Measurements from ENCODE around the gene ZBTB9. TPM values are rescaled to one million over a fixed set of nuclear protein-coding genes. Genes with fewer than 3 reads are reported as not detected.
A peak's percentile ranks its signal among the peaks of the same experiment; 100 is the strongest.

Gene ZBTB9
- total RNA-seq, 1 donor from 2014 or later = 4.5 TPM

DNA sequence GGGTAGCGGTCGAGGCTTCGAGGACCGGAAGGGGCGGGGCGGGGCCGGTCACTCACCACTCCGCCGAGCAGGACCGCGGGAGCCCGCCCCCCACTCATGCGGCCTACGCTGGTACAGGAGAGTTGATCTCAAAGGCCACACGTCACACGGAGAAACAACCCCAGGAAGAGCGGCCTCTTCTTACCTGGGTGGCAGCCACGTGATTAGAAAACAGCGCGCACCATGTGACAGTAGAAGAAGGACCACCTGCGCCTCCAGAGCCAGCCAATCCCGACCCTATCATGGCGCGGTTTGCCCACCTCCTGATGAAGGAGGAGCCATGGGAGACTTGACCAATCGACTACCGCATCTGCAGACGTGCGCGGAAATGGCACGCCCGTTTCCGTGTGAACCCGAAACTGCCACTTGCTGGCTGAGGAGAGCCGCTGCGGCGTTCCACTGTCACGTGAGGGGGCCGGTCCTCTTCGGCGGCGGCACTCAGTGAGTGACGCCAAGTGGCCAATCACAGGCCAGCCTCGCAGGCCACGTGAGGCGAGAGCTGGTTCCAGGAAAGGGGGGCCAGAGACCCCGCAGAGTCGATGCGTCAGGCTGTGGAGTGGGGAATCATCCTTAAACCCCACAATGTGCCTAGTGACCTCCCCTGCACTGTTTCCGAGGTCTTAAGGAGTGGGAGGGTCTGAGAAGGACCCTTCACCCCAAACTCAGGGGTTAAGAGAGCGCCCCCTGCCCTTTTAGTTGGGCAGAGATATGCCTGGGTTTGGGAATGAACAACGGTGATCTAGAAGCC lies 36.3 kb upstream of the ZBTB9 start, which contains the start of gene CUTA:
CUTA (minus strand) TSS at position 205 of the 787 bp plus-strand sequence; CDS start at position 98, 107 bp downstream.
- peak; percentile 100 for DNase-seq (ENCODE audit: low spot score)
- intact Hi-C loops (cut with DNase I) = loop anchor here (1.0 to 10.0 kb wide), 2 partner anchors 8 to 277 kb away; no protein-coding TSS in a partner anchor

DNA sequence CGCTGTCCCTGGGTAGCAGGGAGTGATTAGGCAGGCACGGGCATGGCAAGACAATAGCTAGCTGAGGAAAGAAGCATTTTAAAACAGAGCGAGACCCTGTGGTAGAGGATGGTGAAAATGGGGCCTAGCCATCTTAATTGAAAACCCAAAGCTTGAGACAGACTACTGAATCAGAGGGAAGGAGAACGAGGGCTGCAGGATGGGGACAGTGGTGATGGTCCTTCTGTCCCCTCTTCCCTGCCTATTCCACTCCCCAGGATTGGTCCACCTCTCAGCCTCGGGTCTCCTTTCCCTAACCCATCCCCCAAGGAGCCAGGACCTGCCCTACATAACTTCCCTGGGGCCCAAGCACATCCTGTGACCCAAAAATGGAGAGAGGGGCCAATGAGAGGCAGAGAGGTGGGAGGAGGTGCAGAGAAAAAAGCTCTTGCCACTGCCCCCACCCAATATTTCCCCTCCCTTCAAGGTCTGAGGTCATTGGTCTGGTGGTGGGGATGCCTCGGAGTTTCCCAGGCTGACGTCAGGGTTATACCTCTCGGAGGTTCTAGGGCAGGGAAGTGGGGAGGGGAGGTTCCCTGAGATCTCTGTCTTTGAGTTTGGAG lies 35.6 kb upstream of the ZBTB9 start:
- intact Hi-C loops (cut with DNase I) = loop anchor here (1.0 to 10.0 kb wide), 2 partner anchors 8 to 276 kb away; no protein-coding TSS in a partner anchor
- no peak for DNase-seq (ENCODE audit: low spot score)

DNA sequence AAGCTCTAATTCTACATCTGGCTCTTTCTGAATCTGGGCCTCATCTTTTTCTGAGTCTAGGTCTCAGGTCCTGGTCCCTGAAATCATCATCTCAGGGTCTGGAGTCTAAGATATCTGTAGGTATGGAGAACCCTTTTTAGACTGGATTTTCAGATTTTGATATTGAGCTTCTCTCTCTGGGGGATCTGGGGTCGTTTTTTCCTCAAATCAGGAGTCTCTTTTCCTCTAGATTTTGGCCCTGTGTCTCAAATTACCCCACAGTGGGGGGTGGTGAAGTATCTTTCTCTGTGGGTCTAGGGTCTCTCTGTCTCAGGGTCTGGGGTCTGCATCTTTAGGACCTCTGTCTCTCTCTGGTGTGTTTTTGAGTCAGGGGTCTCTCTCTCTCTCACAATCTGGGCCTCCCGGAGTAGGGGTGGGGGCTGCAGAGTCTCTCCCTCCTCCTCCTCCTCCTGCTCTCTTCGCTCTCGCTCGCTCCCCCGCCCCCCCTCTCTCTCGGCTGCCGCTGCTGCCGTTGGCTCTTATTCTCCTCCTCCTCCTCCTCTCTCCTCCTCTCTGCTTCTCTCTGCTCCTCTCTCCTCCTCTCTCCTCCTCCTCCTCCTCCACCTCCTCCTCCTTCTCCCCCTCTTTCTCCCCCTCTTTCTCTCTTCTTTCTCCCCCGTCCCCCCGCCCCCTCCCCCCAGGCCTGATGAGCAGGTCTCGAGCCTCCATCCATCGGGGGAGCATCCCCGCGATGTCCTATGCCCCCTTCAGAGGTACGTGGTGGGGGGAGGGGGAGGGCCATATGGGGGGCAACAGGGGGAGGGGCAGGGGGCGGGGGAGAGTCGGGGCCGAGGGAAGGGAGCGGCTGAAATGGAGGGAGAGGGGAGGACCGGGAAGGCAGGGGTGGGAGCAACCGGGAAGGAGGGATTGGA lies 34.5 kb upstream of the ZBTB9 start, which contains the start of gene SYNGAP1:
SYNGAP1 (plus strand) TSS at position 486 of the 911 bp plus-strand sequence; CDS start at position 686, 200 bp downstream.
- no peak for DNase-seq (ENCODE audit: low spot score)

DNA sequence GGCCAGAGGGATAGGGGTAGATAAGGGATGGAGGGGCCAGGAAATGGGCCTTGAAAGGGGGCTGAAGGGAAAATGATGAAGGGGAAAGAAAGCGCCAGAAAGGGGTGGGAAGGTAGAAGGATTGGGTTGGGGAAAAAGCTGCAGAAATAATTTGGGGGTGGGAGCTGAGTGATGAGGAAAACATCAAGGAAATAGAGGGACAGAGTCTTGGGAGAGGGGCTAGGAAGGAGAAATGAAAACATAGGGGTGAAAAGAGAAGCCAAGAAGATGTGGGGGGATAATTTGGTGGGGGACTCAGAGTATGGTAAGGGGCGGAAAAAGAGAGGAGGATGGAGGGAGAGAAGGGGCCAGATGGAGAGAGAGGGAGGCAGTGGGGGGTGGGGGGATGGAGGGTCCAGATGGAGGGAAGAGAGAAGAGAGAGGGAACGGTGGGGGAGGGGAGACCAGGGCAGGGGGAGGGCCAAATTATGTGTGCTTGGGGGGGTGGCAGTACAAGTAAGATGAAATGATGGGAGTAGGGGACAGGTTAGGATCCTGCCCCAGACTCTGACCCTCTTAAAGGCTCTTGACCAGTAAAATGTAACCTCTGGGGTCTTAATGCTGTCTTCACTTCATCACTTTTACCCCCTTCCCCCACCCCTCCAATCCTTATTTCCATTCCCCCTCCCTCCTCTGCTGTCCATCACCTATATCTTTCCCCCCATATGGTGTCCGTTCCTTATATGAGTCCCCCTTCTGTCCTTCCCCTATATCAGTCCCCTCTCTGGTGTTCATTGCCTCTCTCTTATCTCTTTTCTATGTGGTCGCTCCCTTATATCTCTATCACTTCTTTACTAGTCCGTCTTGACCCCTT lies 33.7 kb upstream of the ZBTB9 start:
- DNase-seq (ENCODE audit: low spot score) = no peak
- intact Hi-C loops (cut with DNase I) = no loop called here

More for the DNA sequence above, 34.5 kb upstream of the ZBTB9 start, which contains the start of gene SYNGAP1:
- intact Hi-C loops (cut with DNase I) = loop anchor here (10.0 kb wide), 1 partner anchor 275 kb away; no protein-coding TSS in a partner anchor

DNA sequence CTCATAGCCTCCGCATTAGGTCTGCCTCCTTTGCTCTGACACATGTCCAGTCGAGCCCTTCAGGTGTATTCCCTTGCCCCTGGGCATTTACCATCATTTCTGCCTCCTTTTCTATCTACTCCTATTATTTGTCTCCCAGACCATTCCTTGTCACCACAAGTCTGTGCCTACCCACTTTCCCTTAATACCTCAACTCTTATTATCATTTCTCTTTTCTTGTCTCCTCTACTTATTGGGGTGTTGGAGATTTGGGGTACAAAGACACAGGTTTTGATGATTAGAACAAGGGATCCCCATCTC lies 33.1 kb upstream of the ZBTB9 start:
- no peak for DNase-seq (ENCODE audit: low spot score)
- intact Hi-C loops (cut with DNase I) = no loop called here

DNA sequence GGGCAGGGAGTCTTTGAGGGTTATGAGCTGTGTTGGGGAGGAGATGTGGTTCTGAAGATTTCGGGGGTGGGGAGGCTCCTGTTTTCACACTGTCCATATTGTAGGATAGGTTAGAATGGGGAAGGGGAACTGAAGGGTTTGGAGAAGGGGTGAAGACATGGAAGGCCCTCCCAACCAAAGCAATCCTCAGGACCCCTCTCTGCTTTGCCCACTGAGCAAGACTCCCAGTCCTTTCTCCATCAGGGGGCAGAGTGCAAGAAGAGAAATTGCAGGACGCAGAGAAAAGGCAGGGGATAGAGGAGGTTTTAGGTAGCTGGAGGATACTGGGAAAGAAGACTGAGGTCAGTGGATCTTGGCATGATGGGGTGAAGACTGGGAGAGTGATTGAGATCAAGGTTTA lies 30.6 kb upstream of the ZBTB9 start:
- DNase-seq (ENCODE audit: low spot score) = no peak
- intact Hi-C loops (cut with DNase I) = no loop called here

DNA sequence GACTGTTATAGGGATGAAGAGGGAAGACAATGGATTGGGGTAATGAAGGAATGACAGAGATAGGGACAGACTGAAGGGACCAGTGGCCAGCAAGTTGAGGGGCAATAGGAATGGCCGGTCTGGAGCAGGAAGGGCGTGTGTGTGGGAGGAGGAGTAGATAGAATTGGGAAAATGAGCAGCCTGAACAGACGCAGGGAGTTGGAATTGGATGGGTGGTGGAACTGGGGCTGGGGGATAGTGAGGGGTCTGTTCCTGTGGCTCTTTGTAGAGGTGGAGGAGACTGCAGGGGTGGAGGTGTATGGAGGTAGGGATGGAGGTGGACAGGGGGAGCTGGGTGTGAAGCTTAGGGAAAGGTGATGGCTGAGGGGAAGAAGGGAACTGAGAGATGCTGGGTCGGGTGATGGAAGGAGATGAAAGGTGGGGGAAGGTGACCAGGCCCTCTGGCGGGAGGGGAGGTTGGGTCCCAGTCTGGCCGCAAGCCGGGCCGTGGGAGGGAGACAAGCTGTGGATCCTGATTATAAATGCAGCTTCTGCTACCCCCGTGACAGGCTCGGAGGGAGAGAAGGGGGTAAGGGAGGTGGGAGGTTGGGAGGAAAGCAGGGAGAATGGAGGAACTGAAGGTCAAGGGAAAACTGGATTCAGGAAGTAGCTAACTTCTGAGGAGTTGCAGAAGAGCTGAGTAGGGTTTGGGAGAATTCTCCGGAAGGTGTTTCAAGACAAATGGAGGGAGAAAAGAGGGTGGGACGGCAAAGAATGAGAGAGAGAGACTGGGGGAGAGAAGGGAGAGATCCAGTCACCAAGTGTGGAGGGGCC lies 29.3 kb upstream of the ZBTB9 start:
- no peak for DNase-seq (ENCODE audit: low spot score)
- intact Hi-C loops (cut with DNase I) = no loop called here

DNA sequence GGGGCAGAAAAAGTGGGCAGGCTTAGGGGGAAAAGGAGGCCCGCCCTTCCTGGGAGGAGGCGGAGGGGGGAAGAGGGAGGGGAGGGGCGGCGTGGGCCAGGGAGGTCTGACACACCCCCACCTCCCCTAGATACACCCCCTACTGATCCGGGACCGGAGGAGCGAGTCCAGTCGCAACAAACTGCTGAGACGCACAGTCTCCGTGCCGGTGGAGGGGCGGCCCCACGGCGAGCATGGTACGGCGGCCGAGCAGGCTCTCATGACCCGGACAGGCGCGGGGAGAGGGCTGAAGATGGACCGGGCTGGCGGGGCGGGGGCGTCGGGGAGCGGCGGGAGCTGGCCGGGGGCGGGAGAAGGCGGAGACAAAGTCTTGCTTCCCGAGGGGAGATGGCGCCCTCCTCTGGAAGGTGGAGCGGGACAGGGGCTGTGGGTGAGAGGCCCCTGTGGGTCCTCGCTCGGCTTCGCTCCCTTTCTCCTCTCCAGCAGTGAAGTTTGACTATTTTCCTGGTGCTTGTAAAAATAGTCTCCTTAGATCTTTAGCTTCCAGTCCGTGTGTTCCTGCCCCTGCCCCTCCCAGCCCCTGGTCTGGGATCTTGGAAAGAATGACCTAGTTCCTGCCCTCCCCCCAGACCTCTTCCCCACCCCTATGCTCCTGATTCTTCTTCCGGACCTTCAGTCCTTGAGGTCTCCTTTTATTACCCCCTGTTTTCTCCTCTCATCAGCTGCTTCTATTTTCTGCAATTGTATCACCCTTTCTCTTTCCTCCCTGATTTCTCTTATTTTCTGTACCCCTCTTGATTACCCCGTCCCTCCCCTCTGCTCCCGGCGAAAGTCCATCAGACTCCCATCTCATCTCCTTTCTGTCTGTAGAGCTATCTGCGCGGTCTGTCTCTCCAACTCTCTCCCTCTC lies 28.5 kb upstream of the ZBTB9 start:
- intact Hi-C loops (cut with DNase I) = loop anchor here (1.0 kb wide), 1 partner anchor 35 kb away; the partner anchor contains the start of gene KIFC1

DNA sequence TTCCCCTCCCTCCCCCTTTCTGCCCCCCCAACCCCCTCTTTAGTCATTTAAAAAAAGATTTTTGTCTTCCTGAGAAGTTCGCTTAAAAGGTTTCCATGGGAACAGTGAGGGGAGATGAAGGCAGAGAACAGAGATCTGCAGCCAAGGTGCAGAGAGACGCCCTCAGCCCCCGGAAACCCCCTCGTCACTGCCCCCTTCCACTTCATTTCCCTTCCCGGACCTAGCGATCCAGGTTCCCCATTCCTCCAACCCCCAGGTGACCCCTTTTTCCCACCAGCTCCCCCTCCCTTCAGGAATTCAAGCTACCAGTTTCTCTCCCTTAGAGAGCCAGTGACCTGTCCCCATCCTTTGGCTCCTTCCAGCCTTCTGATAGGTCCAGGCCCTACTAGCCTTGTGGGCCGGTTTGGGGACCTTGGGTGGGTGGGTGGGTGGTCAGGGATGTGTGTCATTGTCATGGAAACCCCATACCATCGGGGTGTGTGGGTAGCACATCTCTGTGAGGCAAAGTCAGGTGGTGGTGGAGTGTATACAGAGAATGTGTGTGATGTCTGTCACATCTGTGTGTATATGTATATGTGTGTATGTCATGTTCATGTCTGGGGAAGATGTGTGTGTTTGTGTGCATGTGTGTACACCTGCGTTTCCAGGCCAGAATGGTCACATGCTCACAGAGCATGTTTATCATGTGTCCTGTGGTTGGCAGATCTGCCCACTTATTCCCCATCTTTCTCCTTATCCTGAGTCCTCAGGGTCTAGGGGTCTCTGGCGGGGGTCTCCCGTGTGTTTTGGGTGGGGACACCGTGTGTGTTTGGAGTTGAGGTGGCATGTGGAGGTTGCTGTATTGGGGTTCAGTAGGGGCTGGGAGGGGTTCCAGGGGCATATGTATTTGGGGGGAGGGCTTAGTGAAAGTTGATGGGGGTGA lies 27.5 kb upstream of the ZBTB9 start:
- intact Hi-C loops (cut with DNase I) = loop anchor here (1.0 kb wide), 1 partner anchor 36 kb away; the partner anchor contains the start of gene KIFC1
- no peak for DNase-seq (ENCODE audit: low spot score)

More for the DNA sequence above, 28.5 kb upstream of the ZBTB9 start:
- peak; percentile 94 for DNase-seq (ENCODE audit: low spot score)

DNA sequence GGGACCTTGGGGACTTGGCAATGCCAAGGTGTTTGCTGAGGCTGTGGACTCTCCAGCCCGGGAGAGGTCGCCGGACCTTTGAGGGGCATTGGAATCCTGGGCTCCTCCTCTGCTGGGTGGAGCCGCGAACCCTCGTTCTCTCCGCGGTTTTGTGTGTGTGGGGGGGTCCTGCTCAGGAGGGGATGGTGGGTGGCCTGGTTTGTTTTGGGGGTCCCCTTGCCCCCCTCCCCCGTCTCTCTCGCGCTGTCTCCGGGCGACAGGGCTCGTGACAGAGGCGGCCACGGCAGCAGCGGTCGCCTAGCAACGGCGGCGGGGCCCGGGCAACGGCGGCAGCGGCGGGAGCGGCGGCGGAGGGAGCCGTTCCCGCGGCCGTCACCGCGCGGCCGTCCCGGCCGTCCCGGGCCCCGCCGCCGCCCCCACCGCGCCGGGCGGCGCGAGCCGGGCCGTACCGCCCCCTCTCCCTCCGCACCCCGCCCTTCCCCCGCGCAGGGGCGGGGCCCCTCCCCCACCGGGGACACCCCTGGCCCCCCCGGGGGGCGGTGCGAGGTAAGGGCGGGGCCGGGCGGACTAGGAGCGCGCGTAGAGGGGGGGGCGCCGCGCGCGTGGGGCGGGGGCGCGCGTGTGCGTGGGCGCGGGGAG lies 26.7 kb upstream of the ZBTB9 start:
- peak; percentile 85 for DNase-seq (ENCODE audit: low spot score)
- intact Hi-C loops (cut with DNase I) = no loop called here

DNA sequence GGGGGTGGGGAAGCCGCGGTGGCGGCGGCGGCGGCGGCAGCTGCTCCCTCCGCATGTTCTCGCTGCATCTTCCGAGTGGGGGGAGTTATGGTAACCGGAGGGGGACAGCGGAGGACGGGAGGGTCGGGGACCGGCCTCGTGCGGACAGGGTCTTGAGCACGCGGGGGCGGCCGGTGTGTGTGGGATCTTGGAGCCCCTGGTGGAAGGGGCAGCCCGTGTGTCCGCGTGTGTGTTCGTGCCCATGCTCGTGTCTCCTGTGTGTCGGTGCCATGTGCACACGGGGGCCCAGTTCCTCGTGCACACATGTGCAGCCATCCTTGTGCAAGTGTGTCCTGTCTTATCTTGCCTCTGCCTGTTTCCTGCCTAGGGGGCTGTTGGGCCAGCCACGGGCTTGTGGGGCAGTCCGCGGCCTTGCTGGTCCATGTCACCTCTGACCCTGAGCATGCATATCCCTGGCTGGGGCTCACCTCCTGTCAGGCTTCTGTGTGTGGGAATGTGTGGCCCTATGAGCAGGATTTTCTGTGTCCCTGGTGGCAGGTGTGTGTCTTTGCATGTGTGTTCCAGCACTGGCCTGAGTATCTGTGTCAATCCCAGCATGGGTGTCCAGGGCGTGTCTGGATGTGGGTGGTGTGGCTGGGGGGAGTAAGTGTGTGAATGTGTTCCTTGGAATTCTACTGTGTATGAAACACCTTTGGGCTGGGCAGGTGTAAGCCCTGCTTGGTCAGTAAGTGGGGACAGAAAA lies 26.0 kb upstream of the ZBTB9 start:
- DNase-seq (ENCODE audit: low spot score) = no peak
- intact Hi-C loops (cut with DNase I) = no loop called here

DNA sequence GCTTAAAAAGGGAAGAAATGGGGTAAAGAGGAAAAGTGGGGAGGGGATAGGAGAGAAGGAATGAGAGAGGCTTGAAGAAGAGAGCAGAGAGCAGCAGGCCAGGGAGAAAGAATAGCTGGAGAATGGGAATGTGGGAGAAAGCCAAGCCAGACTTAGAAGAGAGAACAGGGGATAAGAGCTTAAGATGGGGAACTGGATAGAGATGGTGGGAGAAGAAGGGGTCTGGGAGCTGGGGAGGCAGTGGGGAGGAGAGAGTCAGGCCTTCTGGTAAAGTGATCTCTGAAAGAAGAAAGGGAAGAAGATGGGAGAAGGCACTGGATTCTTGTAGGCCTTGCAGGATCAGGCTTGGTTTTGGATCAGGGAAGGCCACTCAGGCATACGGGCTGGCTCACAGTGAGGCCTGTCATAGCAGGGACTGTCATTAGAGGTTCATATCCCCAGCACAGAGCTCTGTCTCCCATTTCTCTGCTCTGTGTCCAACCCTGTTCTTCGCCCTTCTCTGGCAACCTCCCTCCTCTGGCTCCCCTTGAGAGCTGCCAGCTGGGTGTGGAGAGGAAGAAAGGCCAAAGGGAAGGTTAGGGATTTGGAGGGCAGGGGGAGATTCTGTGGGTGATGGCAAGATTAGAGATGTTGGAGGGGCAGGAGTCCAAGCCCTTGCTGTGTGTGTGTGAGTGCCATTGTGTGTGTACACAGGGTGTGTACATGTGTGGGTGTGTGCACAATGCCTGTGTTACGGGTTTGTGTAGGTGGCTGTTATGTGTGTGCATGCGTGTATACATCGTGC lies 25.2 kb upstream of the ZBTB9 start:
- DNase-seq (ENCODE audit: low spot score) = no peak
- intact Hi-C loops (cut with DNase I) = no loop called here

DNA sequence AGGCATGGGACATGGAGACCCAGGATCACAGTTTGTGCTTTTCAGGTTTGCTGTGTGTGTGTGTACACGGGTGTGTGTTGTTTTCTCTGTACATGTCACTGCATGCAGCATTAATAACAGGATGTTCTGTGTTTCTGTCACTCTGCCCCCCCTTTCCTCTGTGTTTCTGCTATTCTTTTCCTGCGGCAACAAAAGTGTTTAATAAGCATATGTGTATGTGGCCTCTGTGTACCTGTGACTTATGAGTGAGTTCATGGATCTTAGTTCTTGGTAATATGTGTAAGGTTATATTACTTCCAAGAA lies 24.7 kb upstream of the ZBTB9 start:
- intact Hi-C loops (cut with DNase I) = no loop called here
- DNase-seq (ENCODE audit: low spot score) = no peak

DNA sequence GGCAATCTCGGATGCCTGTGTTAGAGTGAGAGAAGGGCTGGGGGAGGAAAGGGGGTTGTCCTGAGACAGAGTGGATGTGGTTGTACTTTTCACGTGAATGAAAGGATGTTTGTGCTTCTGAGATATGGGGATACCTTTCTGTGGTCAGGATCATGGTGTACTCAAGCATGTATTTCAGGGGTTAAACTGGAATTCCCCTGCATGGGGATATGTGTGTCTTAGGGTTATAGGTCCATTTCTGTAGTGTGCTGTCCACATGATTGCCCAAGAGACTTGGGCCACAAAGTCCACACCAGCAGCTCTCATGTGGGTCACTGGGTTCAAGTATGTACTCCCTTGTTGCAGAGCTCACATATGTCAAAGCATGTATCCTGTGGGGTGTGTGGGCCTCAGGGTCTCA lies 24.0 kb upstream of the ZBTB9 start:
- intact Hi-C loops (cut with DNase I) = no loop called here
- DNase-seq (ENCODE audit: low spot score) = no peak

Data from cardiac septum (tissue), 1 donor.